LNCaP clone FGC (cell line): Measurements from ENCODE around the gene RUNX1.

ENCODE experiments used
- DNase-seq: peaks from one replicate; pipeline ENCODE4 v3.0.0-alpha.2; 2011; ENCODE audit warnings: low read depth
- H3K4me3 ChIP-seq: 2 replicates; pipeline ENCODE4 v1.5.1; 2011; ENCODE audit warnings: mild to moderate bottlenecking, low read depth, low read length, control low read depth
- CTCF ChIP-seq: IDR thresholded peaks from 2 replicates; pipeline ENCODE4 v1.5.1; 2012; ENCODE audit warnings: mild to moderate bottlenecking; ENCODE audit not compliant: control insufficient read depth, insufficient read depth; ENCODE audit errors: extremely low read depth

RUNX1 gene

GRCh38 chr21:34890470-34890723 lies 158.7 kb downstream of the RUNX1 start:
- DNase-seq = no peak
- no peak overlapping the region for H3K4me3 ChIP-seq
- no peak for TF ChIP-seq CTCF

GRCh38 chr21:34889676-34890469 lies 159.2 kb downstream of the RUNX1 start:
- peak overlapping the region; percentile 55 for H3K4me3 ChIP-seq
- no peak for DNase-seq
- peak; percentile 87 for TF ChIP-seq CTCF

GRCh38 chr21:34889320-34889675 lies 159.8 kb downstream of the RUNX1 start:
- no peak for TF ChIP-seq CTCF
- H3K4me3 ChIP-seq = peak overlapping the region; percentile 55
- no peak for DNase-seq

DNA sequence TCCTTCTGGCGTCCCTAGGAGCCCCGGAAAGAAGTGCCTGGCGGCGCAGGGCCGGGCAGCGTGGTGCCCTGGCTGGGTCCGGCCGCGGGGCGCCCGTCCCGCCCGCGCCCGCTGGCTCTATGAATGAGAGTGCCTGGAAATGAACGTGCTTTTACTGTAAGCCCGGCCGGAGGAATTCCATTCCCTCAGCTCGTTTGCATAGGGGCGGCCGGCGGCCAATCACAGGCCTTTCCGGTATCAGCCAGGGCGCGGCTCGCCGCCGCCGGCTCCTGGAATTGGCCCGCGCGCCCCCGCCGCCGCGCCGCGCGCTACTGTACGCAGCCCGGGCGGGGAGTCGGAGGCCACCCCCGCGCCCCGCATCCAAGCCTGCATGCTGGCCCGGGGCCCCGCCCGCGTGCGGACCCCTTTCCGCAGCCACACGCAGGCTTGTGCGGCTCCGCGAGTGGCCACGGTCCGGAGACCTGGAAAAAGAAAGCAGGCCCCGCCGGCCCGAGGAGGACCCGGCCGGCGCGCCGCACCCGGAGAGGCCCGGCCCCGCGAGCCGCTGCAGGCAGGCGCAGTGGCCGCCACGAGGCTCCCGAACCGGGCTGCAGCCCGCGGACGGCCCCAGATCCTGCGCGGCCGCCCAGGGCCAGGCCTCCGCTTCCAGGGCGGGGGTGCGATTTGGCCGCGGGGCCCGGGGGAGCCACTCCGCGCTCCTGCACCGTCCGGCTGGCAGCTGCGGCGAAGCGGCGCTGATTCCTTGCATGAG lies 160.4 kb downstream of the RUNX1 start:
- DNase-seq = peak; percentile 79
- no peak for TF ChIP-seq CTCF
- H3K4me3 ChIP-seq = peak overlapping the region; percentile 55

GRCh38 chr21:34887725-34888568 lies 161.2 kb downstream of the RUNX1 start:
- H3K4me3 ChIP-seq = peak overlapping the region; percentile 51
- no peak for DNase-seq
- no peak for TF ChIP-seq CTCF

DNA sequence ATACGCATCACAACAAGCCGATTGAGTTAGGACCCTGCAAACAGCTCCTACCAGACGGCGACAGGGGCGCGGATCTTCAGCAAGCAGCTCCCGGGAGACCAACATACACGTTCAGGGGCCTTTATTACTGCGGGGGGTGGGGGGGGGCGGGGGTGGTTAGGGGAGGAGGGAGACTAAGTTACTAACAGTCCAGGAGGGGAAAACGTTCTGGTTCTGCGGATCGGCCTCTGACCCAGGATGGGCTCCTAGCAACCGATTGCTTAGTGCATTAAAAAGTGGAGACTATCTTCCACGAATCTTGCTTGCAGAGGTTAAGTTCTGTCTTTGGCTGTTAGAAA lies 162.0 kb downstream of the RUNX1 start:
- no peak for DNase-seq
- H3K4me3 ChIP-seq = no peak overlapping the region
- TF ChIP-seq CTCF = no peak
